GM21526 (cell line): Measurements from ENCODE around the gene FABP3.
"Not testable (repeated sequence)": the region's sequence is repeated elsewhere in the genome, so short reads cannot be mapped to it uniquely, and the experiment has no call there.

Source experiments
- ATAC-seq: cut with Tn5 transposase; IDR thresholded peaks from one replicate; pipeline ENCODE4 v1.9.1; 2021; ENCODE audit warnings: moderate library complexity; ENCODE audit not compliant: unreplicated experiment, low FRiP score

FABP3 gene

GRCh38 chr1:31399976-31400375, 27.1 kb upstream of the FABP3 start:
- ATAC-seq = no peak

- ATAC-seq = no peak
Observed at GRCh38 chr1:31398246-31398645, 25.4 kb upstream of the FABP3 start.

GRCh38 chr1:31397360-31398095, 24.7 kb upstream of the FABP3 start:
- ATAC-seq = no peak

- no peak for ATAC-seq
Observed at GRCh38 chr1:31396633-31397351, 23.9 kb upstream of the FABP3 start.

- ATAC-seq = no peak
Observed at GRCh38 chr1:31394584-31395193, 21.8 kb upstream of the FABP3 start.

- no peak for ATAC-seq
Observed at GRCh38 chr1:31393463-31393862, 20.6 kb upstream of the FABP3 start.

GRCh38 chr1:31390071-31390470, 17.2 kb upstream of the FABP3 start:
- ATAC-seq = no peak

GRCh38 chr1:31389616-31390015, 16.7 kb upstream of the FABP3 start:
- no peak for ATAC-seq

- no peak for ATAC-seq
Observed at GRCh38 chr1:31387612-31388011, 14.7 kb upstream of the FABP3 start.

GRCh38 chr1:31386576-31387243, 13.8 kb upstream of the FABP3 start:
- ATAC-seq = not testable (repeated sequence)

GRCh38 chr1:31383967-31384366, 11.1 kb upstream of the FABP3 start:
- ATAC-seq = no peak

- no peak for ATAC-seq
Observed at GRCh38 chr1:31382379-31382989, 9.6 kb upstream of the FABP3 start.

- no peak for ATAC-seq
Observed at GRCh38 chr1:31381394-31382294, 8.8 kb upstream of the FABP3 start.

GRCh38 chr1:31380181-31380580, 7.3 kb upstream of the FABP3 start:
- no peak for ATAC-seq

GRCh38 chr1:31378001-31378400, 5.1 kb upstream of the FABP3 start:
- ATAC-seq = no peak

GRCh38 chr1:31377364-31377863, 4.5 kb upstream of the FABP3 start:
- no peak for ATAC-seq

GRCh38 chr1:31376375-31377134, 3.7 kb upstream of the FABP3 start:
- no peak for ATAC-seq

GRCh38 chr1:31374511-31375196, 1.8 kb upstream of the FABP3 start:
- ATAC-seq = no peak
